DMS 273 treated with DMSO at 0.1 percent for 48 hours (cell line): ENCODE measurements around the gene NACC2.

Experiments used
- DNase-seq: peaks from one replicate; lab custom pipeline; 2025; lab: John Stamatoyannopoulos, UW

Gene NACC2

DNA sequence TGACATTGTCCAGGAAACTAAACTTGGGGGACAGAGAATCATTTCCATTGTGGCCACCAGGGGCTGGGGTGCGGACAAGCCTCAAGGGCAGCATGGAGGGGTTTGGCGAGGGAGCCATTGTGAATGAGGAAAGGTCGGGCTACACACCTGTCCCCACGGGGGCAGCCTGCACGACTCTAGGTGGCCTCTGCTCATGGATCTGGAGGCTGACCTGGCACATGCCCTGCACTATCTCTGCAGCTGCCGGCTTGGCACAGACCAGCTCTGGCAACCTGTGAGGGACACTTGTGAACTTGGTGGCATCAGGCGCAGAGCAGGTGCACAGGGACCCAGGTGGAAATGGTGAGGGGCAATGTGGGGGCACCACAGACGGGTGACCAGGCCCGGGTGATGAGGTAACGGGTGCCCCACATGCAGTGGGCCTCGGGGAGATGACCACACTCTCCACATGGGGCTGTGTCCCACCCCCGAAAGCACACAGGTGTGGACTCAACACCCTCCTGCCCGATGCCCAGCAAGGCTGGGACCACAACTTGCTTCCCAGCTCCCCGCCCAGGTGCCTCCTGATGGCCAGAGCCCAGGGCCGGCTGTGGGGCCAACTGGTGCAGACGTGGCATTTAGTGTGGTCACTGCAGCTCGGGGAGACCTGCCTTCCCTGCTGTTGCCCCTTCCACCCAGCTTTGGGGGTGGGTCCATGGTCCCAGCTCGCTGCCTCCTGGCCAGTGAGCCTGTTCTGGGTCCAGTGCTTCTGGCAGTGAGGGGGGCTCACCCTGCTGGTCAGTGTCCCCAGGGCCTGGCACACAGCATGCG lies 73.0 kb downstream of the NACC2 start:
- no peak for DNase-seq

DNA sequence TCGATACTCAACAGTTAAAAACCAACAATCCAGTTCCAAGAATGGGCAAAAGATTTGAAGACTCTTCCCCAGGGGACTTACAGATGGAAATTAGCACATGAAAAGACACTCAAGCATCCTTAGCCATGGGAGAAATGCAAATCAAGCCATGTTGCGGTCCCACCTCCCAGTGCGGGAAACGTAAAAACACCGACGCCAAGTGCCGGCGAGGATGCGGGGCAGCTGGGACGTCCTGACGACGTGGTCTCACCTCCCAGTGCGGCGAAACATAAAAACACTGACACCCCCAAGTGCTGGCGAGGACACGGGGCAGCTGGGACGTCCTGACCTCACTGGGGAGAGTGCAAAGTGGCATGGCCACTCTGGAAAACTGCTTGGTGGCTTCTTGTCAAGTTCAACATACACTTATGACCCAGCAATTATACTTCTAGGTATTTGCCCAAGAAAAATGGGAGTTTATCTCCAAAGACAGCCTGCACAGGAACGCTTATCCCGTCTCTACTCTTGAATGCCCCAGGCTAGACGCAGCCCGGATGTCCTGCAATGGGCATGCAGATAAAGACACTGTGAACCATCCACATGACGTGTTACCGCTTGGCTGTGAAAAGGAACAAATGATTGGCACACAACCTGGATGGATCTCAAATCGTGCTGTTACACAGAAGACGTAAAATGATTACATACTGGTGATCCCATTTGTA lies 73.8 kb downstream of the NACC2 start:
- DNase-seq, result no peak

DNA sequence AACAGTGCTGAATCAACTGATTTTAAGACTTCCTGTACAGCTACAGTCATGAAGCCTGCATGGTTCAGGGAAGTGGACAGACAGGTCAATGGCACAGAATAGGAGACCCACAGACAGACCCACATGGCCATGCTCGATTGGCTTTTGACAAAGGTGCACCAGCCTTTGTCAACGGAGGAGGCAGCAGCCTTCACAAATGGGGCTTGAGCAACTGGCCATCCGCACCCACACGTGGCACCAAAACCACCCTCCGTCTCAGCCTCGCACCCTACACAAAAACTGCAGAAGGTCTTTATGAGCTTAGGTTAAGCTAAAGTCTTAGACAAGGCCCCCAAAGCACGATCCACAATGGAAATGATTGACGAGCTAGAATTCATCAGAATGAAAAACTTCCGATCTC lies 74.4 kb downstream of the NACC2 start:
- DNase-seq, result no peak

DNA sequence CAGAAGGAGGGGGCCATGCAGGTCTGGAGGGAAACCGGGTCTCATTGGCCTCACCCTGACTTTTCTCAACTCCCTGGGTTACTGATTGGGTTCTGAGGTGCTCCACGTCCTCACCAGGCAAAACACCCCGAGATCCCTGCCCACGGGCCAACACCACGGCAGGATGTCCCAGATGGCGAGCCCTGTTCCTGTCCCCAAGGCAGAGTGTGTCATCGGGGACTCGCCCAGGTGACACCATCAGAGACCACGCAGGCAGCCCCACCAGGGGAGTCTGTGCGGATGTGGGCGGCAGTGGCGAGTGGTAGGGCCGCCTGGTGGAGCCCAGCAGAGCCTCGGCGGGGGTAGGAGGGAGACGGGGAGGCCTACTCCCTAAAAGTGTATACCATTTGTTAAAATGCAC lies 74.9 kb downstream of the NACC2 start:
- no peak for DNase-seq

DNA sequence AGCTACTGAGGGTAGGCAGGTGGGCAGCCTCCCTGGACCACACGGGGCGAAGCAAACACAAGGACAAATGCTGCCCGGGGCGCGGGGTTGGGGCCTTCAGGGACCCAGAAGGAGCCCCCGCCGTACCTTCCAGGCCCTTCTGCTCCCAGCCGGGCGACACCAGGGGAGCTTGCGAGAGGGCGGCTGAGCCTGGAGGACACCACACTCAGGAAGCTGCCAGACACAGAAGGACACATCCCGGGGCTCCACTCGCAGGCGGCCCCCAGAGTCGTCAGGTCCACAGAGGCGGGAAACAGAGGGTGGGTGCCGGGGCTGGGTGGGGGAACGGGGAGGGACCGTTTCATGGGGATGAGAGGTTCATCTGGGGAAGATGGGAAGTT lies 75.4 kb downstream of the NACC2 start:
- DNase-seq, result no peak

DNA sequence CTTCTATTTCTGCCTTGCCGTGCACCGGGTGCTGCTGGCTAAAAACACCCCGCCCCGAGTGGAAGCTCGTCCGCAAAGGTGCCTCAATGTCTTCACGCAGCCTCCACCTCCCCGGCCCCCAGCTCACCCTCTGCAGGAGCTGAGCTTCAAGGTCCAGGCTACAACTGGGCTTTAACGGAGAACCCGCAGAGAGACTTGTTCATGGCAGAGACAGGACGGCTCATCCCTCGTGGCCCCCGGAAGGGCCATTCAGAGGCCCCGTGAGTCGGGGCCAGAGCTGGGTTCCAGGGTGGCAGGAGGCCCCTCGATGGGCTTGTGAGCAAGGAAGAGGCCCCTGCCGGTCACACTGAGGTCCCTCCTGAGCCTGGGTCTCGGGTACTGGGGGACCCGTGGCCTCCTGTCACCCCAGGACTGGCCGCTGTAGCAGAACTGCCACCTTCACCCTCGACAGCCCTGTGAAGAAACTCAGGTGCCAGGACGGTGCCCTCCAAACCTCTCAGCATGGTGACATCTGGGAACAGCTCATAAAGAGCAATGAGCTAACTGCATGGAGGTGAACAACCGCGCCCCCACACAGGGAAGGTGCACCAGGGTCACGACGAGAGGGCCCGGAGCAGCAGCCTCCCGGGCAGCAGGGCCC lies 75.9 kb downstream of the NACC2 start:
- DNase-seq, result no peak

DNA sequence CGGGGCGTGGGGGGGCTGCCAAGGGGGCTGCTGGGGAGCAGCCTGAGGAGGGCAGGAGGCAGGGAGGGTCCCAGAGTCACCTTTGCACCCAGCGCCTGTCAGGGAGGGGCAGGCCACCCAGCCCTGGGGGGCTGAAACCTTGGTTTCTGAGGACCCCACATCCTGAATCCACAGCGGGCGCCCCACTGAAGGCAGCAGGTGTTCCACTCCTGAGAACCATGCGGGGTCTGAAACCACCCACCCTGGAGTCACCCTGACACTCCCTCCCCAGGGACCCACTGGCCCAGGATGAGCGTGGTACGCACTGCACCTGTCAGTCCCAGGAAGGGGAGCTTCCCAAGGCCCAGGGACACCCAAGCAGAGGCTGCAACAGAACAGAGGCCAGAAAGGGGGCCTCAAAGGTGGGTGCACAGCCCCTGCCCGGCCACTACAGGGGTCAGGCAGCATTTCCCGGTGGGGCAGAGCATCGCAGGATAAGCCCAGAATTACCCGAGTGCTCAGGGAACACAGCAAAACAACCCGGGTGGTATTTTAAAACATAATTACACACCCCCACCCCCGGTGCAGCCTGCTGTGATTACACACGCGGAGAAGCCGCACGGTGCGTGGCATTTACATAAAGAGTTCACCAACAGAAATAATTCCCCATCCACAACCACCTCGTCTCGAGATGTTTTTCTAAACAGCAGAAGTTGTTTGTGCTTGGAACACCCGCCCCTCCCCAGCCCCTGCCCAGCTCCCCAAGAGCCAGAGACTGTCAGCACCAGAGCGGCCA lies 76.6 kb downstream of the NACC2 start:
- no peak for DNase-seq

DNA sequence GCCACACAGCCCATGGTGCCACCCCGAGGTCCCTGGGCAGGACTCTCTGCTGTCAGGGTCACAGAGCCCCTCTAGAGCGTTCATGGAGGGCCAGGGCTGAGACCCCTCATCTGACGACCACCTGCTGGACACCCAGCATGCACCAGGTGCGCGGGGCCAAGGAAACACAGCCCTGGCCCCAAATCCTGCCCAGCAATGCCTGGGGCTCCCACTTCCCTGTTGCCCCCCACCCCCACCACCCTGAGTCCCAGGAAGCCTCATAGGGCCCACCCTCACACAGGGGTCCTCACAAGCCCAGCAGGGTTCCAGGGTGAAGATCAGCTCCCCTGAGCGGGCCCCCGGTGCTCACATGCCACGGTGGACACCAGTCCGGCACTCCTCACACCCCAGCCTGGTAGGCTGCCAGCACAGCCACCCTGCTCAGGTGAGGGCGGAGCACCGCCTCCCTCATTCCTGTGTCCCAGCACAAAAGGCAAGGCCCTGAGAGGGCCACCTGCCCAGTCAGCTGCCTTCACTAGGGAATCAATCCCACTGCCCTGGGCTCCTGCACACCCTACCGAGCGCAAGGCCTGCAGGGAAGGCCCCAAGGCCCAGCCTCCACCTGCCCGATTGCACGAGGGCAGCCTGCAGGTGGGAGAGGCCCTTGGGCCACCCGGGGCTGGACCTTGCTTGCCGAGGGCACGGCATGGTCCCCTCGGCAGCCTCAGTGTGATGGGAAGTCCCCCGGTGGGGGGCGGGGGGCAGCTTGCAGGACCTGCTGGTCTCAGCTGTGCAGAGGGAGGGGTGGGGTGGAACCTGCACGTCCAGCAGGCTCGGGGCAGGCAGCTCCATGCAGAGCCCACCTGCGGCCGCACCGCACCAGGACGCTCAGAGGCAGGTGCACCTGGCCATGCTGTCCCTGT lies 77.5 kb downstream of the NACC2 start:
- no peak for DNase-seq

DNA sequence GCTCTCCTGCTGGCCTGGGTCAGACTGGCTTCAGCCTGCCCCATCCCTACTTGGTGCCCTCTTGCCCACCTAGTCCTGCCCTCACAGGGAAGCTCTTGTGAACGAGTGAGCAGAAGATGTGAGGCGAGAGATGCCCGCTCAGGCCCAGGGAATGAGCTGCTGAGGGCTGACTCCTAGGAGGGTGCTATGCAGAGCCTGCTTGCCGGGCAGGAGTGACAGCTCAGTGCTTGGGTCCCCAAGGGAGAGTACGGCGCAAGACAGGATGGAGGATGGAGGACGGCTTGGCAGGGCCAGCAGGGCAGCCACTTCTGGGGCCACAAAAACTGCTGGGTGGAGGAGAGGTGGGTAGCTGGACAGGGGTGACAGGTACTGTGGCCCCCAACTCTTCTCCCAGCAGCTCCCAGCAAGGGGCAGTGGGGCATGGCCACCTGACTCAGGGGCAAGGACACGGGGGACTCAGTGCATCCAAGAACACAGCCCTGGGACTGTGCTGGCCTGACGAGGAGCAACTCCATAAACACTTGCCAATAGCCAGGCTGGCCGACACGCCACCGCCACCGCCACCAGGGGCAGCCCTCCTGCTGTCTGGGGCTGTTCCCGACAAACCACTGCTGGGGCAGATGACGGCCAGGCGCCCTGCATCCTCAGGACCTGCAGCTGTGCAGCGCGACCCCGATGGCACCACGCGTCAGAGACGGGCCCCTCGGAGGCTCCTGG lies 78.4 kb downstream of the NACC2 start:
- DNase-seq, result no peak

DNA sequence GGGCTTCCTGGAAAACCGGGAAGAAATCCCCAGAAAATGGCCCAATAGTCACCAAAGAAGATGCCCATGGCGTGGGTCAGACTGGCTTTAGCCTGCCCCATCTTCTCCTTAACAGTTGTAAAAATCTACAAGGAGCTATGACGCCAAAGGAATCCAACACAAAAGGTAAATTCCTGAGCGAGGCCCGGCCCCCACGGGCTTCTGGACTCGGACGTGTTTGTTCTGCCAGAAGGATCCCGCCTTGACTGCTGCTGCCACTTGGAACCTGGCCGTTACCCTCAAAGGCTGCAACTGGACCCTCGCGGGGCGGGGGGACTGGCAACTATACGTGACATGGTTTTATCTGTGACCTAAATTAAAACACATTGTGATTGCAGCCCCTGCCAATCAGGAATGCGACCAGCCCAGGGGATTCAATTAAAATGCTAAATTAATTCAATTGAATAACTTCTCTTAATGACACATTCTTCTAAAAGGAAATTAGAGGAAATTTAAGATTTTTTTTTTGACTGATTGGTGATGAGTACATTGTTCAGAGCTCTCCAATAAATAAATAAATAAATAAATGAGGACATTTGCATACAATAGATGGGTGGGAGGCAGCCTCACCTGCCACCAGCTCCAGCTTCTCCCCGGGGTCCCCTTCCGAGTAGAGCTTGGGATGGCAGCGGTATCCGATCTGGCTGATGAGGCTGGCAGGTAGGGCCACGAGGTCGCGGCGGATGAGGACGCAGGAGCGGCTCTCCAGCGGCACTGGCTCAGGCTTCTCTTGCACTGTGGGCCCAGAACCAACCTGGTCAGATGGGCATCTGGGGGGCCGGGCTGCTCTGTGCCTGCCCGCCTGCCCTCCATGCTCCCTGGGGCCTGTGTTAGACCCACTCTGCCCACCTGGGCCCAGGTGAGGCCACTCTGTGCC lies 79.2 kb downstream of the NACC2 start:
- no peak for DNase-seq

DNA sequence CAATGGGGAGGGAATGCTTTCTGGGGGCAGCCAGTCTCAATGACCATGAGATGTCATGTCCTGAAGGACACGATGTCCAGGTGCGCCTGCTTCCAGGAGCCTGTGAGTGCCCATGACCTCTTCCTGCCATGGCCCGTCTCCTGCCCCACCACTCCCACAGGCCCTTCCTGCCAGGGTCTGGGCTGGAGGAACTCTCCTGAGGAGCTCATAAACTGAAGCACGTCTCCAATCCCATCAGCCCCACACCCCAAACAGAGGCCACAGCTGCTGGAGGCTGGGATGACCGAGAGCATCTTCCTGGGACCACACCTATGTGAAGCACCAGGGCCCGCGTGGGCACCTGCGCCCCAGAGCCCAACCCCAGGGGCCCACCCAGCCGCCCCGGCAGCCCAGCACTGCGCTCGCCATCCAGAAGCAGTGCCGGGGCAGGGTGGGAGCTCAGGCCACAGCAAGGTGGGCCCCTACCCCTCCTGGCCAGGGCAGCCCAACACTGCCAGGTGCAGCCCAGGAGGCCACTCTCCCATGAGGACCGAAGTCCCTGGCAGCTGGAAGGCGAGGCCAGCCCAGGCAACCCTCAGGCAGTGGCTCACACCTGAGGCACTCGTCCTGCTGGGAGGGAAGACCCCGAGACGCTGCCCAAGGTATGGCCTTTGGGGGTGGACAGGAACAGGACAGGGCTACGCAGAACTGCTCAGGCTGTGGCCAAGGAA lies 80.0 kb downstream of the NACC2 start:
- DNase-seq, result no peak

DNA sequence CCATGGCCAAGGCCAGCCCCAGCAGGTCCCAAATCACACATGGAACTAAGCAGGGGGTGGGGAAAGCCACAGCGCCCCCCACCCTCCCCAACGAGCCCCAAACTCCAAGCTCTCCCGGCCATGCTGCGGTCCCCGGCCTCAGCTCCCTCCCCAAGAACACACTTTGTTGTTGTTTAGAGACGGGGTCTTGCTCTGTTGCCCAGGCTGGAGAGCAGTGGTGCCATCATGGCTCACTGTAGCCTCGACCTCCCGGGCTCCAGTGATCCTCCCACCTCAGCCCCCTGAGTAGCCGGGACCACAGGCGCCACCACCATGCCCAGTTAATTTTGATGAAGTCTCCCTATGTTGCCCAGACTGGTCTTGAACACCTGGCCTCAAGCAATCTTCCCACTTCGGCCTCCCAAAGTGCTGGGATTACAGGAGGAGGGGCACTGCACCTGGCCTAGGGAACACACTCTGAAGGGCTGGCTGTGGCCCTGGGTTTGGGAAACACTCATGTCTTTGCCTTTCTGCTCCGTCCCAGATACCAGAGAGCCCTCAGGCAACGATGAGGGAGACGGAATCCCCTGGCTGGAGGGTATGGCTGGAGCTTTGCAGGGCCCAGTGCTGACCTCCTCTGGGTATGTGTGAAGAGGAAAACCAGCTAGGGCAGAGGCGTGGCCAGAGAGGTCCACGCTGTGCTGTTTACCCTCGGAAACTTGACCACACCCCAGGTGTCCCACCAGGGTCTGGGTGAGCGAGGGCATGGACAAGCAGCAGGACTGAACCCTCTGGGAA lies 80.8 kb downstream of the NACC2 start:
- no peak for DNase-seq

DNA sequence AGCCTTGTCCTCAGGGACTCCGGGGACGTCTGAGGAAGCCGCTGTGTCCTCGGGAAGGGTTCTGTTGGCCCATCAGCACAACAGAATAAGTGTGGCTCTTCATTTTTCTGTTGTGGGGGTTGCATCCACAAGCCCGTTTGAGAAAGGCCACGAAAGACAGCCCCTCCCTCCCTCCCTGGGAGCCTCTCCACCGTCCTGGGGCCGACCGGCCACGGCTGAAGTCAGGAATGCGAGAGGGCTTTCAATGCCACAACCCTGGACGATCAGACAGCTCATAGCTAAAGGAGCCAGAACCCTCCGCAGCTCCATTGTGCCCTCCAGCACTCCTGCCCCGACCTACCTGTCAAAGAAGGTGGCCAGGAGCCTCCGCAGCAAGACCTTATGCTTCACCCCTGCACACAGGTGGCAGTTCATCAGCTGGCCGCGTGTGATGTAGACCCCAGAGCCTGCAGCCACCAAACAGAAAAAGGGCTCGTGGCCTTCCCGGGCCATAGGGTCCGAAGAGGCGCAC lies 81.5 kb downstream of the NACC2 start:
- DNase-seq, result no peak

DNA sequence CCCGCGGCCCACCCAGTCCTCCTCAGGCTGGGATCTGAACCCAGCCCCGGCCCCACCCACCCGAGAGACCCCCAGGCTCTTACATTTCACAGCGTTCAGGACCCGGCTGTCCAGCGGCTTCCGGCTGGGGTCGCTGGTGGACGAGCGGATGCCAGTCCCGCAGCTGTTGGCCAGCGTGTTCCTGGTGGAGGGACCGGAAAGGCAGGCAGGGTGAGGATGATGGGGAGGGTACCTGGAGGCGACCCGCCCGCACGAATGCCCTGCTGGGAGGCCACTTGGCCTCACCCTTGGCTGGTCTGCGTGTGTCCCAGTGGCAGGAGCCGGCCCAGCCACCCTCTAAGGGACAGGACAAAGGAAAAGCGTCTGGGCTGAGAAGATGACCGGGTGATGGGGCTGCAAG lies 82.0 kb downstream of the NACC2 start:
- no peak for DNase-seq

DNA sequence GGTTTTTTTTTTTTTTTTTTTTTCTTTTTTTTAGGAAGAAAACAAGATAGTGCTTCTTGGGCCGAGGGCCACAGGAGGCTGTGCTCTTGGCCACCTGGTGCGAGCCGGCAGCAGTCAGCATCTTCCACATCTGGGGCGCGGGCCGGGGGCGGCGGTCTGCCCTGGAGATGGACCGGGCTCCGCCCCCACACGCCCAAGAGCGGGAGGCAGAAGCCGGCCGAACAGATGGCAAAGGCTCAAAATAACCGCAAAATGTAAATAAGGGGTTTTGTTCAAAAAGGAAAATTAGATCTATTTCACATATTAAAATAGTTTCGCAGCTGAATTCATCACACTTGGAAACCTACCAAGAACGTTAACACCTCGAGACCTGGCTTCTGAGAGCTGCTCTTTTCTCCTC lies 82.4 kb downstream of the NACC2 start:
- DNase-seq, result peak; percentile 29

DNA sequence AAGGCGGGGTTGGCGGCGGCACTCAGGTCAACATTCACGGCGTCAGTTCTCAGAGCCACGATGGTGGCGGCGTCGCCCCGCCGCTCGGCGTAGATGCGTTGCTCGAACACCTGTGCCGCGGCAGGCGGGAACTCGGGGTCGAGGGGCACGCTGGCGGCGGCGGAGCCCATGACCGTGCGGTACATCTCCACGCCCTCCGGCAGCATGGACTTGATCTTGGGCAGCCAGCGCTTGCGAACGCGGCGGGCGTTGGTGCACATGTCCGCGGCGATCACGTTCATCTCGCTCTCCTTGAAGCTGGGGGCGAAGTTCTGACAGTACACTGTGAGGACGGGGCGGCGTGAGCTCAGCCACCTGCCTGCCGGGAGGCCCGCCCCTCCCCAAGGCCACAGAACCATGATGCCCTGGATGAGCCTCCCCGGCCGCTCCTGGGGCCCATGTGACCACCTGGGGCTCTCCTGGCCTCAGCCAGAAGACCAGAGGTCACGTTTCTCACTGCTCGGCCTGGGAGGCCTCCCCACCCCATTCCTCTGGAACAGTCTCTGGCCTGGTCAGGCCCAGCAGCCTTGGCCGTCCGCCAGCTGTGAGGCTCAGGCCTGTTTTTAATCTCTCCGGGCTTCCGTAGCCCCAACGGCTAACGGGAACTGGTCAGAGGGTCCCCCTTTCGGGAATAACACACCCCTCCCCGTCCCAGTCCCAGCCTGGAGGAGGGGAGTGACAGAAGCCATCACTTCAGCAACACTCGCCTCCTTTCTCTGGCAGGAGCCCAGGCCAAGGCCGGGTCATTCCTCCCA lies 83.2 kb downstream of the NACC2 start:
- DNase-seq, result no peak

DNA sequence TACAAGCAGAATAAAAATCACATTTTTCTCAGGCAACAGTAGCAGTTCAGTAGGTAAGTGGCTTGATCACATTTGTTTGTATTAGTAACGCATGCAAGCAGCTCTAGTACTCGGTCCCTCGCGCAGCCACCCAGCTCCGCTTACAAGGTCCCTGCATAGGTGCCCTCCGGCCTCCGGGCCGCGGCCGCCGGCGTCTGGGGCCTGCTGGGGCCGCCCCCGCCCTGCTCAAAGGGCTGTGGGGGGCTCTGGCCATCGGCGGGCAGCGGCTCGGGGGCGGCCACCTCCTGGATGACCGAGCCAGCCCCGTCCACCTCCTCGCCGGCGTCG lies 83.8 kb downstream of the NACC2 start:
- DNase-seq, result no peak
